Skeletal muscle tissue (tissue), 4 donors: ENCODE results near the gene RRBP1. TPM values are rescaled to one million over a fixed set of nuclear protein-coding genes. Genes with fewer than 3 reads are reported as not detected.

ENCODE experiments used
- H3K27ac ChIP-seq: one replicate; pipeline ENCODE4 v1.7.0; 2013; ENCODE audit warnings: mild to moderate bottlenecking, low read depth, low read length, inconsistent platforms
- H3K27me3 ChIP-seq, 3 donors: one replicate each; pipeline ENCODE4 v1.7.0; 2013; ENCODE audit warnings: low read length in 3 of 3; ENCODE audit not compliant: control insufficient read depth in 3 of 3, insufficient read depth in 3 of 3
- H3K36me3 ChIP-seq, 3 donors: one replicate each; pipeline ENCODE4 v1.7.0; 2013; ENCODE audit warnings: low read length in 3 of 3; ENCODE audit not compliant: control insufficient read depth in 3 of 3, insufficient read depth in 3 of 3
- H3K4me1 ChIP-seq, 3 donors: one replicate each; pipeline ENCODE4 v1.7.0; 2013; ENCODE audit warnings: low read length in 3 of 3, mild to moderate bottlenecking in 3 of 3; ENCODE audit not compliant: control insufficient read depth in 3 of 3, insufficient read depth in 3 of 3
- H3K4me3 ChIP-seq, 3 donors: one replicate each; pipeline ENCODE4 v1.7.0; 2013; ENCODE audit warnings: low read length in 3 of 3
- H3K9ac ChIP-seq, 3 donors: one replicate each; pipeline ENCODE4 v1.7.0; 2013; ENCODE audit warnings: low read length in 3 of 3, mild to moderate bottlenecking in 3 of 3, moderate library complexity in 2 of 3, low read depth in 1 of 3
- H3K9me3 ChIP-seq, 3 donors: one replicate each; pipeline ENCODE4 v1.7.0; 2013; ENCODE audit warnings: low read length in 3 of 3; ENCODE audit not compliant: control insufficient read depth in 3 of 3
- total RNA-seq: library from RNA; depleted of rRNA; stranded (reverse); fragments of >200 nt; gene quantifications from one replicate; pipeline ENCODE4 v1.2.3, GENCODE V29; 2014
- donor health status: Osteomylitis.

Gene RRBP1
- total RNA-seq, 1 donor from 2014 or later, result 76.2 TPM

GRCh38 chr20:17684077-17684888 lies 2.2 kb upstream of the RRBP1 start:
- H3K4me3 ChIP-seq, result no peak overlapping the region
- H3K9me3 ChIP-seq, result peaks cover 0 to 3% (median 3%) of the 10 kb centered on the region in 3 donors
- no peak overlapping the region for H3K27ac ChIP-seq
- H3K27me3 ChIP-seq, result peaks cover 0 to 3% (median 3%) of the 10 kb centered on the region in 3 donors
- peaks cover 12 to 15% (median 14%) of the 10 kb centered on the region in 3 donors for H3K4me1 ChIP-seq
- H3K9ac ChIP-seq, result no peak overlapping the region
- peaks cover 0 to 2% (median 0%) of the 10 kb centered on the region in 3 donors for H3K36me3 ChIP-seq

- H3K27me3 ChIP-seq, result peaks cover 0 to 3% (median 3%) of the 10 kb centered on the region in 3 donors
- H3K4me3 ChIP-seq, result no peak overlapping the region
- H3K4me1 ChIP-seq, result peaks cover 12 to 15% (median 14%) of the 10 kb centered on the region in 3 donors
- peaks cover 0 to 4% (median 2%) of the 10 kb centered on the region in 3 donors for H3K36me3 ChIP-seq
- H3K27ac ChIP-seq, result no peak overlapping the region
- H3K9me3 ChIP-seq, result peaks cover 0 to 3% (median 3%) of the 10 kb centered on the region in 3 donors
- H3K9ac ChIP-seq, result no peak overlapping the region
Measured at GRCh38 chr20:17683218-17684076, 1.4 kb upstream of the RRBP1 start.

- peak overlapping the region; percentile 76 for H3K27ac ChIP-seq
- H3K27me3 ChIP-seq, result peaks cover 0 to 3% (median 3%) of the 10 kb centered on the region in 3 donors
- H3K36me3 ChIP-seq, result peaks cover 0 to 4% (median 2%) of the 10 kb centered on the region in 3 donors
- peak overlapping the region; percentile 54 to 81 (median 81) for H3K4me3 ChIP-seq
- peaks cover 12 to 15% (median 14%) of the 10 kb centered on the region in 3 donors for H3K4me1 ChIP-seq
- peak overlapping the region in 2 of 3 donors; percentile 78 to 80 for H3K9ac ChIP-seq
- peaks cover 0 to 3% (median 3%) of the 10 kb centered on the region in 3 donors for H3K9me3 ChIP-seq
Measured at GRCh38 chr20:17682889-17683198, 802 bp upstream of the RRBP1 start.

- peaks cover 12 to 15% (median 14%) of the 10 kb centered on the region in 3 donors for H3K4me1 ChIP-seq
- peak overlapping the region; percentile 54 to 86 (median 81) for H3K4me3 ChIP-seq
- H3K36me3 ChIP-seq, result peaks cover 0 to 4% (median 2%) of the 10 kb centered on the region in 3 donors
- H3K9ac ChIP-seq, result peak overlapping the region; percentile 53 to 77 (median 68)
- peak overlapping the region; percentile 68 for H3K27ac ChIP-seq
- H3K9me3 ChIP-seq, result peaks cover 0 to 3% (median 0%) of the 10 kb centered on the region in 3 donors
- H3K27me3 ChIP-seq, result peaks cover 0 to 3% (median 0%) of the 10 kb centered on the region in 3 donors
Measured at GRCh38 chr20:17681726-17682102, 328 bp downstream of the RRBP1 start.

- Histone ChIP-seq H3K4me1 (peaks cover 14 to 19% (median 15%) of the 10 kb centered on the region in 3 donors), H3K27ac (peak overlapping the region; percentile 80), H3K27me3 (peaks cover 0 to 3% (median 0%) of the 10 kb centered on the region in 3 donors), H3K9me3 (no peaks in the 10 kb centered on the region), H3K4me3 (peak overlapping the region; percentile 63 to 86 (median 68)), H3K9ac (peak overlapping the region; percentile 77 to 88 (median 79)), H3K36me3 (peaks cover 0 to 4% (median 2%) of the 10 kb centered on the region in 3 donors)
Measured at GRCh38 chr20:17680836-17681725, 961 bp downstream of the RRBP1 start.

GRCh38 chr20:17679941-17680835 lies 1.9 kb downstream of the RRBP1 start:
- peak overlapping the region; percentile 77 to 88 (median 79) for H3K9ac ChIP-seq
- H3K4me1 ChIP-seq, result peaks cover 22 to 25% (median 23%) of the 10 kb centered on the region in 3 donors
- H3K36me3 ChIP-seq, result peaks cover 0 to 5% (median 4%) of the 10 kb centered on the region in 3 donors
- peaks cover 0 to 3% (median 0%) of the 10 kb centered on the region in 3 donors for H3K27me3 ChIP-seq
- H3K27ac ChIP-seq, result peak overlapping the region; percentile 80
- peak overlapping the region; percentile 60 to 86 (median 68) for H3K4me3 ChIP-seq
- no peaks in the 10 kb centered on the region for H3K9me3 ChIP-seq

- peaks cover 0 to 5% (median 4%) of the 10 kb centered on the region in 3 donors for H3K36me3 ChIP-seq
- H3K4me1 ChIP-seq, result peaks cover 26 to 30% (median 27%) of the 10 kb centered on the region in 3 donors
- H3K4me3 ChIP-seq, result no peak overlapping the region
- H3K9ac ChIP-seq, result no peak overlapping the region
- H3K27me3 ChIP-seq, result no peaks in the 10 kb centered on the region
- H3K9me3 ChIP-seq, result no peaks in the 10 kb centered on the region
- H3K27ac ChIP-seq, result no peak overlapping the region
Measured at GRCh38 chr20:17678886-17679285, 3.2 kb downstream of the RRBP1 start.

- H3K4me1 ChIP-seq, result peaks cover 26 to 30% (median 27%) of the 10 kb centered on the region in 3 donors
- H3K9me3 ChIP-seq, result no peaks in the 10 kb centered on the region
- H3K4me3 ChIP-seq, result no peak overlapping the region
- no peaks in the 10 kb centered on the region for H3K27me3 ChIP-seq
- peaks cover 0 to 5% (median 4%) of the 10 kb centered on the region in 3 donors for H3K36me3 ChIP-seq
- no peak overlapping the region for H3K9ac ChIP-seq
- no peak overlapping the region for H3K27ac ChIP-seq
Measured at GRCh38 chr20:17678295-17678694, 3.7 kb downstream of the RRBP1 start.
